Measurements from ENCODE around the gene C4BPB. TPM values are rescaled to one million over a fixed set of nuclear protein-coding genes. Genes with fewer than 3 reads are reported as not detected.
A peak's percentile ranks its signal among the peaks of the same experiment; 100 is the strongest.

Gene C4BPB
- total and polyA plus RNA-seq, 2 of the 4 experiments (the other 2 are of a cell fraction): not detected

DNA sequence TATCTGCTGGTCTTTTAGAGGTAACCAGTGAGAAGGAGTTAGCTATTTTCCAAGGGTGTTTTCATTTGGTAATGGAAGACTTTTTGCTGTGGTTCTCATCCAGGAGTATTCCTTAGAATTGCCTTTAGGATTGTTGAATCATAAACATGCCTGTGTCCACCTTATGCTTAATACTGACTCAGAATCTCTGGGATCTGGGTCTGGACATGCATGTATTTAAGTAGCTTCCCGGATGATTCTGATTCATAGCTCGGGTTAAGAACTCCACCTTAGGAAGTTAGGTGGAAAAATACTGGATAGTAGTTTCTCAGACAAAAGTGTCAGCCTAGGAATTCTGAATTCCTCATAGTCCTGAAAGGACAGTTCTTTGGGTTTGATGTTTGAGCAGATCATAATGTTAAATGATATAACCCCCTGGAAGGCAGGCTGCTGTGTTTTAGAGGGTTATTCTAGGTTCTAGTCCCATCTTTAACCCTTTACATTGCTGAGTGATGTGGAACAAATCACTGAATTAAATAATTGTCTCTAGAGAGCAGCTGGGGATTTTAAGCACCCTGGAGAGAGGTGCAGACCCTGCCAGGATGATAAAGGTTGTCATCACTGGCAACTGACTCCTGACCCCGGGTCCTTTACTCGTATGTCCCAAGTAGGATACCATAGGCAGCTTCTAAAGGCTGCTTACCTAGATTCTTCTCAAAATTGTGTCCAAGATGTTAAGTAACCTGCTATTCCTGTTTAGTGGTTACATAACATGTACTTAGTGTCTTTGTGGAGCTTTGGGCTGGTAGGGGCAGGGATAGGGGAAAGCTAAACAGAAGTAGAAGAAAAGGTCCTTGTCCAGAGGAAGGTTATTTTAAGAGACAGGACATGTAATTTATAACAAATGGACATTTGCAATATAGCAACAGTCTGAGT, 14.5 kb upstream of the C4BPB start:
- H2BK120ac ChIP-seq (ENCODE audit: low read depth, low read length): no peak overlapping the region
- ChIA-PET CTCF (interaction anchor here (1.0 to 1.2 kb wide), 3 partner anchors 14 to 331 kb away, joined by 3 read pairs; partner anchors contain the start of gene PFKFB2), POLR2A (ENCODE audit: unreplicated experiment) (no interaction called here)
- intact Hi-C loops (cut with micrococcal nuclease): loop anchor here (10.0 kb wide), 2 partner anchors 159 to 319 kb away; no protein-coding TSS in a partner anchor
- no peak overlapping the region for H2AK9ac ChIP-seq (replicated peaks; ENCODE audit: low read depth, low read length, poor library complexity)
- TF ChIP-seq POLR2A (IDR thresholded peaks at IDR 0.05; ENCODE audit: low read depth, low read length) (no peak), MXI1 (IDR thresholded peaks at IDR 0.05; ENCODE audit: borderline replicate concordance, low read depth, low read length) (no peak), NFE2L2 (IDR thresholded peaks at IDR 0.05; ENCODE audit: low read depth, low read length) (no peak), MAZ (IDR thresholded peaks at IDR 0.05; ENCODE audit: borderline replicate concordance, low read depth, low read length) (no peak), CEBPB (IDR thresholded peaks at IDR 0.05; ENCODE audit: low read depth, low read length) (no peak)
- TF ChIP-seq, protein P1, sequence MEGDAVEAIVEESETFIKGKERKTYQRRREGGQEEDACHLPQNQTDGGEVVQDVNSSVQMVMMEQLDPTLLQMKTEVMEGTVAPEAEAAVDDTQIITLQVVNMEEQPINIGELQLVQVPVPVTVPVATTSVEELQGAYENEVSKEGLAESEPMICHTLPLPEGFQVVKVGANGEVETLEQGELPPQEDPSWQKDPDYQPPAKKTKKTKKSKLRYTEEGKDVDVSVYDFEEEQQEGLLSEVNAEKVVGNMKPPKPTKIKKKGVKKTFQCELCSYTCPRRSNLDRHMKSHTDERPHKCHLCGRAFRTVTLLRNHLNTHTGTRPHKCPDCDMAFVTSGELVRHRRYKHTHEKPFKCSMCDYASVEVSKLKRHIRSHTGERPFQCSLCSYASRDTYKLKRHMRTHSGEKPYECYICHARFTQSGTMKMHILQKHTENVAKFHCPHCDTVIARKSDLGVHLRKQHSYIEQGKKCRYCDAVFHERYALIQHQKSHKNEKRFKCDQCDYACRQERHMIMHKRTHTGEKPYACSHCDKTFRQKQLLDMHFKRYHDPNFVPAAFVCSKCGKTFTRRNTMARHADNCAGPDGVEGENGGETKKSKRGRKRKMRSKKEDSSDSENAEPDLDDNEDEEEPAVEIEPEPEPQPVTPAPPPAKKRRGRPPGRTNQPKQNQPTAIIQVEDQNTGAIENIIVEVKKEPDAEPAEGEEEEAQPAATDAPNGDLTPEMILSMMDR (conservative IDR thresholded peaks at IDR 0.05; ENCODE audit: low read depth, low read length): no peak
- no peaks in the 10 kb centered on the region for H3K36me3 ChIP-seq (ENCODE audit: control insufficient read depth, insufficient read depth, low read length)
- H2BK5ac ChIP-seq (ENCODE audit: low read depth, low read length, poor library complexity, severe bottlenecking): no peak overlapping the region
- in situ Hi-C loops (cut with MboI; ENCODE audit: low sequenced_read_pairs): no loop called here
- H3K9me1 ChIP-seq (ENCODE audit: insufficient read depth, low read length): no peaks in the 10 kb centered on the region
- no peak overlapping the region for H2BK15ac ChIP-seq (ENCODE audit: low read depth, low read length)
- H3K79me1 ChIP-seq (ENCODE audit: low read depth in 1 of 2, low read length in 2 of 2): no peaks in the 10 kb centered on the region
- H4K8ac ChIP-seq (ENCODE audit: low read depth in 2 of 2, low read length in 2 of 2): no peak overlapping the region
- no peaks in the 10 kb centered on the region for H3K9me3 ChIP-seq (ENCODE audit: control insufficient read depth, insufficient read depth, low read length)
- H4K91ac ChIP-seq (ENCODE audit: insufficient read depth, low read depth, low read length): no peak overlapping the region
- no peaks in the 10 kb centered on the region; the same call in 1 of the 2 replicates for H3K27me3 ChIP-seq (ENCODE audit: control insufficient read depth, insufficient read depth, low read length)
- BruUV-seq (replicated peaks): no TSS peak
- no peak overlapping the region for H3K27ac ChIP-seq (ENCODE audit: insufficient read depth, low read length)
- H3K23ac ChIP-seq (ENCODE audit: low read depth, low read length): no peak overlapping the region
- no peak overlapping the region for H2BK20ac ChIP-seq (ENCODE audit: low read depth, low read length)
- no peak overlapping the region for H3K14ac ChIP-seq (replicated peaks; ENCODE audit: low read depth, low read length)
- no CpG with 5 or more reads among the region's 4 CpGs for WGBS, 2 experiments (ENCODE audit: extremely low coverage in 2 of 2, insufficient read length in 1 of 2)
- no peak overlapping the region for H3K4ac ChIP-seq (ENCODE audit: low read depth, low read length)
- no peak overlapping the region for H3K4me3 ChIP-seq (ENCODE audit: insufficient read depth, low read depth, low read length)
- no peak overlapping the region for H4K5ac ChIP-seq (ENCODE audit: low read depth, low read length)
- H2AK5ac ChIP-seq (ENCODE audit: low read depth, low read length): no peak overlapping the region
- no peak overlapping the region for H2AFZ ChIP-seq (replicated peaks; ENCODE audit: low read length, poor library complexity)
- H3K9ac ChIP-seq (ENCODE audit: low read depth, low read length): no peak overlapping the region
- DNase-seq (peak; percentile 7), ATAC-seq (ENCODE audit: low read depth) (no peak)
- H4K20me1 ChIP-seq (ENCODE audit: insufficient read depth, low read length): no peaks in the 10 kb centered on the region
- dilution Hi-C loops (cut with HindIII; ENCODE audit: low sequenced_read_pairs, unreplicated experiment): no loop called here
- no peak overlapping the region for H3K56ac ChIP-seq (ENCODE audit: extremely low read depth, insufficient read depth, low read length)
- no peaks in the 10 kb centered on the region for H3K4me1 ChIP-seq (ENCODE audit: control insufficient read depth, insufficient read depth, low read length)
- no peak overlapping the region for H3K18ac ChIP-seq (ENCODE audit: low read depth, low read length)
- no peak overlapping the region for H3K4me2 ChIP-seq (ENCODE audit: low read depth, low read length)
